Right atrium auricular region (tissue), 2 donors: ENCODE data around the gene LMO4. TPM values are rescaled to one million over a fixed set of nuclear protein-coding genes. Genes with fewer than 3 reads are reported as not detected.

Experiments used
- DNase-seq: peaks from one replicate; pipeline ENCODE4 v3.0.0-alpha.2; 2019; ENCODE audit warnings: low spot score
- H3K27ac ChIP-seq, 2 donors: fragments of 200-600 bp; sonication (generic); 1 replicate in 1 of 2; 2 replicates in 1 of 2; pipeline ENCODE4 v1.5.1; 2016 to 2019
- H3K27me3 ChIP-seq, 2 donors: fragments of 200-600 bp; sonication (generic); one replicate each; pipeline versions ENCODE4 v1.5.1 to v1.6.0; 2017 to 2019
- H3K36me3 ChIP-seq: fragments of 200-600 bp; sonication (generic); one replicate; pipeline ENCODE4 v1.5.1; 2016
- H3K4me1 ChIP-seq, 2 donors: fragments of 200-600 bp; sonication (generic); one replicate each; pipeline versions ENCODE4 v1.5.1 to v1.6.0; 2017 to 2019
- H3K4me3 ChIP-seq, 2 donors: fragments of 200-600 bp; sonication (generic); 1 replicate in 1 of 2; 2 replicates in 1 of 2; pipeline ENCODE4 v1.5.1; 2017 to 2019; ENCODE audit warnings: mild to moderate bottlenecking in 1 of 2, moderate library complexity in 1 of 2
- H3K9me3 ChIP-seq, 2 donors: fragments of 200-600 bp; sonication (generic); one replicate each; pipeline ENCODE4 v1.5.1; 2019
- CTCF ChIP-seq, 2 donors: fragments of 200-600 bp; sonication (generic); IDR thresholded peaks; one replicate each; pipeline ENCODE4 v1.5.1; 2019; ENCODE audit warnings: antibody characterized with exemption in 2 of 2
- total RNA-seq, 2 donors: library from RNA; depleted of rRNA; stranded (reverse); fragments of >200 nt; gene quantifications; one replicate each; pipeline ENCODE4 v1.1.0, GENCODE V29; 2016

The LMO4 gene
- total RNA-seq, 2 donors from 2014 or later: 32.7 to 47.7 TPM

GRCh38 chr1:87344231-87344630 is 15.6 kb downstream of the LMO4 start:
- Histone ChIP-seq H3K4me1 (peaks cover 0 to 3% of the 10 kb centered on the region in 2 donors), H3K27ac (no peak overlapping the region), H3K36me3 (peaks cover 40% of the 10 kb centered on the region), H3K27me3 (no peaks in the 10 kb centered on the region), H3K4me3 (no peak overlapping the region), H3K9me3 (no peaks in the 10 kb centered on the region)
- DNase-seq: no peak
- no peak for TF ChIP-seq CTCF (IDR thresholded peaks at IDR 0.05)

- Histone ChIP-seq H3K4me1 (peaks cover 0 to 3% of the 10 kb centered on the region in 2 donors), H3K27ac (no peak overlapping the region), H3K4me3 (no peak overlapping the region), H3K36me3 (peaks cover 27% of the 10 kb centered on the region), H3K27me3 (no peaks in the 10 kb centered on the region), H3K9me3 (no peaks in the 10 kb centered on the region)
- TF ChIP-seq CTCF (IDR thresholded peaks at IDR 0.05): no peak
- DNase-seq: no peak
Measured at GRCh38 chr1:87346130-87346814, 17.6 kb downstream of the LMO4 start.

GRCh38 chr1:87348341-87349019 is 19.8 kb downstream of the LMO4 start:
- H3K27me3 ChIP-seq: no peaks in the 10 kb centered on the region
- no peak overlapping the region for H3K4me3 ChIP-seq
- peaks cover 0 to 3% of the 10 kb centered on the region in 2 donors for H3K4me1 ChIP-seq
- TF ChIP-seq CTCF (IDR thresholded peaks at IDR 0.05): no peak
- DNase-seq: no peak
- peaks cover 17% of the 10 kb centered on the region for H3K36me3 ChIP-seq
- H3K27ac ChIP-seq: no peak overlapping the region
- no peaks in the 10 kb centered on the region for H3K9me3 ChIP-seq

GRCh38 chr1:87349036-87349435 is 20.4 kb downstream of the LMO4 start:
- Histone ChIP-seq H3K4me1 (peaks cover 0 to 3% of the 10 kb centered on the region in 2 donors), H3K27me3 (no peaks in the 10 kb centered on the region), H3K36me3 (peaks cover 17% of the 10 kb centered on the region), H3K9me3 (no peaks in the 10 kb centered on the region), H3K4me3 (no peak overlapping the region), H3K27ac (no peak overlapping the region)
- no peak for TF ChIP-seq CTCF (IDR thresholded peaks at IDR 0.05)
- DNase-seq: no peak

GRCh38 chr1:87355894-87356293 is 27.2 kb downstream of the LMO4 start:
- Histone ChIP-seq H3K36me3 (no peaks in the 10 kb centered on the region), H3K9me3 (no peaks in the 10 kb centered on the region), H3K4me3 (no peak overlapping the region), H3K27ac (peak overlapping the region in 1 of 2 donors; percentile 59), H3K4me1 (peaks cover 0 to 3% of the 10 kb centered on the region in 2 donors), H3K27me3 (no peaks in the 10 kb centered on the region)
- no peak for DNase-seq
- TF ChIP-seq CTCF (IDR thresholded peaks at IDR 0.05): no peak
